ENCODE measurements around the gene GIGYF2. TPM values are rescaled to one million over a fixed set of nuclear protein-coding genes. Genes with fewer than 3 reads are reported as not detected.
"Not testable (repeated sequence)": the region's sequence is repeated elsewhere in the genome, so short reads cannot be mapped to it uniquely, and the experiment has no call there.

GIGYF2 gene
- total and polyA plus RNA-seq, 9 donors, result 26.4 to 49.4 (median 42.0) TPM

DNA sequence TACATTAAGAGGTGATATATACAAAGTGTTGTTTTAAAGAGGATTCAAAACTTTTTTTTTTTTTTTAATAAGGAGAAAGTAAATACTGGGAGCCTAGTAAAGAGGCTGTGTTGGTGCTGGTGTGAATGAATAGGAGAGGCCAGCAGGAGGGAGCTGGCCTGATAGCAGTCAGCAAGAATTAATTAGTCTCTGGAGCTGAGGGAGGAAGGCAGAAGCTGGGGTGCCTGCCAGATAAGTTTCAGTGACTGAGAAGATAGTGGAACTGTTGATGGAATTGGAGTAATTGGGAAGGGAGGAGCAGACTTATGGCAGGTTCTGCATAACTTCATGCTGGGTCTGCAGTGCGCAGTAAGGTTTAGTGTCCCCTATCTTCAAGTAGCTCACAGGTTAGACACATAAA is 136.7 kb downstream of the GIGYF2 start:
- no peak for DNase-seq
- no peak overlapping the region for H3K27ac ChIP-seq (ENCODE audit: low read length)
- no peaks in the 10 kb centered on the region for H3K9me3 ChIP-seq (replicated peaks; ENCODE audit: control insufficient read depth, low read depth, low read length)
- no CpG with 5 or more reads among the region's 1 CpG for WGBS (ENCODE audit: insufficient coverage)
- H3K4me1 ChIP-seq (ENCODE audit: control insufficient read depth, insufficient read depth, low read length), result no peaks in the 10 kb centered on the region
- no peaks in the 10 kb centered on the region for H3K27me3 ChIP-seq (ENCODE audit: control insufficient read depth, insufficient read depth, low read length)
- H3K36me3 ChIP-seq (ENCODE audit: control insufficient read depth, insufficient read depth, low read length), result peaks cover 62% of the 10 kb centered on the region
- H3K4me3 ChIP-seq (ENCODE audit: low read length), result no peak overlapping the region

DNA sequence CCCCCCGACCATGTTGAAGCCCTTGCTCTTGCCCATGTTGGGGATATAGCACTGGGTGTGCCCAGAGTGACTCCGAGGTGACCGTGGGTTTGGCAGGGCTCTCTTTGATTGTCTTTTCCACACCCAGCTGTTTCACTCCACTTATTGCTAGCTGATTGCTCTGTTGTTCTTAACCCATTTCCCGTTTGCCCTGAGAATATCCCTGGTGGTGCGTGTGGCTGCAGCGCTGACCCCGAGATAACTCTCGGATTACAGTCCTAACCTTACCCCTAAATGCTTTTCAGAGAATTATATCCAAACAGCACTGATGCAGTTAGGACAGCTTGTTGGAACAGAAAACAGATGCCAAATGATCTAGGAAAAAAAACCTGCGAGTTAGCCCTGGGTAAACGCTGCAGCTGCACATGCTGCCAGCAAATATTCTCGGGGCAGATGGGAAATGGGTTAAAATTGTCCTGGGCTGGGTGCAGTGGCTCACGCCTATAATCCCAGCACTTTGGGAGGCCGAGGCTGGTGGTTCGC is 138.6 kb downstream of the GIGYF2 start:
- H3K4me1 ChIP-seq (ENCODE audit: control insufficient read depth, insufficient read depth, low read length), result no peaks in the 10 kb centered on the region
- H3K27ac ChIP-seq (ENCODE audit: low read length), result no peak overlapping the region
- DNase-seq, result no peak
- no peaks in the 10 kb centered on the region for H3K9me3 ChIP-seq (replicated peaks; ENCODE audit: control insufficient read depth, low read depth, low read length)
- no peaks in the 10 kb centered on the region for H3K27me3 ChIP-seq (ENCODE audit: control insufficient read depth, insufficient read depth, low read length)
- 70% methylated on average over 9 of the region's 14 CpGs for WGBS (ENCODE audit: insufficient coverage)
- peaks cover 55% of the 10 kb centered on the region for H3K36me3 ChIP-seq (ENCODE audit: control insufficient read depth, insufficient read depth, low read length)
- H3K4me3 ChIP-seq (ENCODE audit: low read length), result no peak overlapping the region

DNA sequence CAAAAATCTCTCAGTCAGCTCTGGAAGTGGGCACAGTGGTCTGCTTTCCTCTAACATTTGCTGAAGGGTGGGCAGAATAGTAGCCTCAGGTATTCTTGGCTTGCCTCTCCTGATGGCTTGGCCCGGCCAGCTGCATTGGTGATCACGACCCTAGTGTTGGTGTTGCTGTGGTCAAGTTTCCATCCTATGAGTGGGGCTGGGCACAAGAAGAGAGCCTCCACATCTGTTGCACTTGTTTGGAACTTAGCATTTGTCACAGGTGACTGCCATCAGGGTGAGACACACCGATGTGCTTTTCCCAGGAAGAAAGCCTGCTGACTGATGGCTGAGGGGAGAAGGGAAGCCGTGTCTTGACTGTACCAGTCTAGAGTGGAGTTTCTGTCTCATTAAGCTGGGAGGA is 139.8 kb downstream of the GIGYF2 start:
- Histone ChIP-seq H3K4me1 (ENCODE audit: control insufficient read depth, insufficient read depth, low read length) (no peaks in the 10 kb centered on the region), H3K36me3 (ENCODE audit: control insufficient read depth, insufficient read depth, low read length) (peaks cover 51% of the 10 kb centered on the region), H3K27ac (ENCODE audit: low read length) (no peak overlapping the region), H3K9me3 (replicated peaks; ENCODE audit: control insufficient read depth, low read depth, low read length) (no peaks in the 10 kb centered on the region), H3K27me3 (ENCODE audit: control insufficient read depth, insufficient read depth, low read length) (no peaks in the 10 kb centered on the region), H3K4me3 (ENCODE audit: low read length) (no peak overlapping the region)
- no peak for DNase-seq
- no CpG with 5 or more reads among the region's 4 CpGs for WGBS (ENCODE audit: insufficient coverage)

DNA sequence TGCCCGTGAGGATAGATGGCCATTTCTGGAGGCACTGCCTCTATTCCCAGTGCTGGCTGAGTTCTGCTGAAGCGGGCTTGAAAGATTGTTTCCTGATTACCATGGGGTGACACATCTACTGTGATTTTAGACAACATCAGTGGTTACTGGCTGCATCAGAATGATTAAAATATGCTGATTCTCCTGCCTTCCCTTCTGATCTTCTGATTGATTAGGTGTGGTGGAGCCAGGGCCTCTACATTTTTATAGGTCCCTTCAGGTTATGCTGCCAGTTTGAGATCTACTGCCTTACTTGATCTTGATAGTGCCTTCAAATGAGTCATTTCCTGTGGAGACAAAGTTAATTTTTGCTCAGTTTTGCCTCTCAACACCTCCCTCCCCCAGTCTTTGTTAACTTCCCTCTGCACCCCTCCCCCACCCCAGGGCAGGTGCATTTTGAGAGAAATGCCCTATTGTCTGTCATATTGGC is 141.3 kb downstream of the GIGYF2 start:
- WGBS (ENCODE audit: insufficient coverage), result 67% methylated on average over 1 of the region's 2 CpGs
- DNase-seq, result no peak
- Histone ChIP-seq H3K36me3 (ENCODE audit: control insufficient read depth, insufficient read depth, low read length) (peaks cover 45% of the 10 kb centered on the region), H3K4me3 (ENCODE audit: low read length) (no peak overlapping the region), H3K27me3 (ENCODE audit: control insufficient read depth, insufficient read depth, low read length) (no peaks in the 10 kb centered on the region), H3K27ac (ENCODE audit: low read length) (no peak overlapping the region), H3K4me1 (ENCODE audit: control insufficient read depth, insufficient read depth, low read length) (no peaks in the 10 kb centered on the region), H3K9me3 (replicated peaks; ENCODE audit: control insufficient read depth, low read depth, low read length) (no peaks in the 10 kb centered on the region)

DNA sequence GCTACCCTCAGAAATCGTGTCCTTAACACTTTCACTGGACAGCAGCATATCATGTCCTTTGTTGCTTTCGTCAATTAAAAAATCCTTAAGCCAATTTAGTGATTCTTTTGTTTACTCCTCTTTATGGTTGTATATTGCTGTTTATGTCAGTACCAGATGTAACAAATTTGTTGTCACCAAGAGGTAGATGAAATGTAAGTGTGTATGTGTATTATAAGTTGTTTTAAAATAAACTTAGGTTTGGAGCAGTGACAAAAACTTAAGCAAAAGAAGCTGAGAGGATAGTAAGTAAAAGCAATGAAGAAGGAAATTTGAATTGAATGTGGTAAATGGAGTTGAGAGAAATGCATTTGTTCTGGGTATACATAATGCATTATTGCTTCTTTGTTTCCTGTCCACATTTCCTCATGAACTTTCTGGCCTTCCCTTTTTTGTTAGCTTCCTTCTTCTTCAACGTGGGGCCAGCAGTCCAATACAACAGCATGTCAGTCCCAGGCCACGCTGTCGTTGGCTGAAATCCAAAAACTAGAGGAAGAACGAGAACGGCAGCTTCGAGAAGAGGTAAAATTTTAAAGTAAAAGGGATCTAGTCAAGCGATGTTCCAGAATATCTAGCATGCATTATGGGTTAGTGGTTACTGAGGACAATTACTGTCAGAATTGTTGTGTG is 142.4 kb downstream of the GIGYF2 start:
- Histone ChIP-seq H3K9me3 (replicated peaks; ENCODE audit: control insufficient read depth, low read depth, low read length) (no peaks in the 10 kb centered on the region), H3K36me3 (ENCODE audit: control insufficient read depth, insufficient read depth, low read length) (peaks cover 44% of the 10 kb centered on the region), H3K4me3 (ENCODE audit: low read length) (no peak overlapping the region), H3K27ac (ENCODE audit: low read length) (no peak overlapping the region), H3K27me3 (ENCODE audit: control insufficient read depth, insufficient read depth, low read length) (no peaks in the 10 kb centered on the region), H3K4me1 (ENCODE audit: control insufficient read depth, insufficient read depth, low read length) (no peaks in the 10 kb centered on the region)
- DNase-seq, result peak; percentile 86
- WGBS (ENCODE audit: insufficient coverage), result 0% methylated on average over 1 of the region's 9 CpGs

DNA sequence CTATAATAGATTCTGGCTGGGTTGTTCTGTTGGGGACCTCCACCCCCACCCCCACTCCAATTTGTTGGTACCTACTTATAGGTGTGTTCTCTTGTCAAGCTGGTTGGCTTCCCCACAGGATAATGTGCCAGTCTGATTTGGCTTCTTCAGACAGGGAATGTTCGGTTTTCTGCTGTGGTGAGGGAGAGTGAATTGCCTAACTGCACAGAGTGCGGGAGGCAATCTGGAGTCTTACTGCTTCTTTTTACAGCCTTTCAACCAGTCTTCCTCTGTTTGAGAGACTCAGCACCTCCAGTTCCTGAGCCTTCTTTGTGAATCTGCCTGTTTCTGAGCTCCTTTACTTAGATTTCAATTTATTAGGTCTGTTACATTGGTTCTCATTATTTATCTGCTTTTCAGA is 145.6 kb downstream of the GIGYF2 start:
- H3K27ac ChIP-seq (ENCODE audit: low read length), result no peak overlapping the region
- WGBS (ENCODE audit: insufficient coverage), result no CpG with 5 or more reads among the region's 2 CpGs
- no peaks in the 10 kb centered on the region for H3K27me3 ChIP-seq (ENCODE audit: control insufficient read depth, insufficient read depth, low read length)
- peaks cover 44% of the 10 kb centered on the region for H3K36me3 ChIP-seq (ENCODE audit: control insufficient read depth, insufficient read depth, low read length)
- no peak for DNase-seq
- no peaks in the 10 kb centered on the region for H3K4me1 ChIP-seq (ENCODE audit: control insufficient read depth, insufficient read depth, low read length)
- H3K9me3 ChIP-seq (replicated peaks; ENCODE audit: control insufficient read depth, low read depth, low read length), result no peaks in the 10 kb centered on the region
- no peak overlapping the region for H3K4me3 ChIP-seq (ENCODE audit: low read length)

DNA sequence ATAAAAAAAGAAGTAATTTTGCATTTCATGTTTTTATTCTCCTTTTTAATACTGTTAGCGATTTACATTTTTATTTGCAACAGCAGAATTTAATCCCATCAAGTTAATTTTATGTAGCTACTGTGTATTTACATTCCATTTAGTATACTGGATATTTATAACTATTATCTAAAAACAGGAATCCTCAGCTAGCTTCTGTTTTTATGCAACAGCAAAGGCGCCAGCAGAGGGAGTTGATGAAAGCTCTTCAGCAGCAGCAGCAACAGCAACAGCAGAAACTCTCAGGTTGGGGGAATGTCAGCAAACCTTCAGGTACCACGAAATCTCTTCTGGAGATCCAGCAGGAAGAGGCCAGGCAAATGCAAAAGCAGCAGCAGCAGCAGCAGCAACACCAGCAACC is 146.7 kb downstream of the GIGYF2 start:
- H3K36me3 ChIP-seq (ENCODE audit: control insufficient read depth, insufficient read depth, low read length), result peaks cover 45% of the 10 kb centered on the region
- no peak for DNase-seq
- 87% methylated on average over 2 of the region's 3 CpGs for WGBS (ENCODE audit: insufficient coverage)
- no peak overlapping the region for H3K4me3 ChIP-seq (ENCODE audit: low read length)
- H3K4me1 ChIP-seq (ENCODE audit: control insufficient read depth, insufficient read depth, low read length), result no peaks in the 10 kb centered on the region
- H3K9me3 ChIP-seq (replicated peaks; ENCODE audit: control insufficient read depth, low read depth, low read length), result no peaks in the 10 kb centered on the region
- H3K27ac ChIP-seq (ENCODE audit: low read length), result no peak overlapping the region
- H3K27me3 ChIP-seq (ENCODE audit: control insufficient read depth, insufficient read depth, low read length), result no peaks in the 10 kb centered on the region

DNA sequence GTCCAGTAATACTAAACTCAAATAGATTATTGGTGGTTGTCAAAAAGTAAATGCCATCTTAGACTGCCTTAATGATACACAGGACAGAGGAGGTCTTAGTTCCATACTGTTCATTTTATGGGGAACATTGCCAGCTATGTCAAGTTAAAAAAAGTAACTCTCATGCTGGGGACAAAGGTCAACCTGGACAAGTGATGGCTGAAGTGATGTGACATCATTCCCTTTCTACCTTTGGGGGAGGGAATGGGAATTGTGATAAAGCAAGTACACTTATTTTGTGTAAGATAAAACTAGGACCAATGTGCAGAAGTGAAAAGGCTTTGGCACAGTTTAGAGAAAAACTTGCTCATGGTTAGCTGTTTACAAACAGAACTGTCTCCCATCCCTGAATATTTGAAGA is 148.9 kb downstream of the GIGYF2 start:
- DNase-seq, result no peak
- Histone ChIP-seq H3K27me3 (ENCODE audit: control insufficient read depth, insufficient read depth, low read length) (no peaks in the 10 kb centered on the region), H3K4me1 (ENCODE audit: control insufficient read depth, insufficient read depth, low read length) (no peaks in the 10 kb centered on the region), H3K36me3 (ENCODE audit: control insufficient read depth, insufficient read depth, low read length) (peaks cover 57% of the 10 kb centered on the region), H3K9me3 (replicated peaks; ENCODE audit: control insufficient read depth, low read depth, low read length) (no peaks in the 10 kb centered on the region), H3K4me3 (ENCODE audit: low read length) (no peak overlapping the region), H3K27ac (ENCODE audit: low read length) (no peak overlapping the region)

DNA sequence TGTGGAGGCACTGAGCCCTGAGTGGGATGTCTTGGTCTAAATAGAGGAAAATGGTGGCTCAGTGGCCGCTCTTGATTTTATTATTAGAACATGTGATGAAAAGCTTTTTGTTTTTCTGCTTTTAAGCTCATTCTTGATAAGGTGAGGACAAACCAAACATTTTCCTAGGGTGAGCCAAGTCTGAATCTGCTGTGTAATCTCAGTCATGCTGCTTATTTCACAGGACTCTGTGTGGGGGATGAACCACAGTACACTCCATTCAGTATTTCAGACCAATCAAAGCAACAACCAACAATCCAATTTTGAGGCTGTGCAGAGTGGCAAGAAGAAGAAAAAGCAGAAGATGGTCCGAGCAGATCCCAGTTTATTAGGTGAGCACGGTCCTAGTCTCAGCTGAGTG is 152.9 kb downstream of the GIGYF2 start:
- H3K4me1 ChIP-seq (ENCODE audit: control insufficient read depth, insufficient read depth, low read length), result no peaks in the 10 kb centered on the region
- DNase-seq, result no peak
- WGBS (ENCODE audit: insufficient coverage), result 84% methylated on average over 2 of the region's 3 CpGs
- no peaks in the 10 kb centered on the region for H3K27me3 ChIP-seq (ENCODE audit: control insufficient read depth, insufficient read depth, low read length)
- no peak overlapping the region for H3K4me3 ChIP-seq (ENCODE audit: low read length)
- H3K27ac ChIP-seq (ENCODE audit: low read length), result no peak overlapping the region
- no peaks in the 10 kb centered on the region for H3K9me3 ChIP-seq (replicated peaks; ENCODE audit: control insufficient read depth, low read depth, low read length)
- peaks cover 44% of the 10 kb centered on the region for H3K36me3 ChIP-seq (ENCODE audit: control insufficient read depth, insufficient read depth, low read length)

DNA sequence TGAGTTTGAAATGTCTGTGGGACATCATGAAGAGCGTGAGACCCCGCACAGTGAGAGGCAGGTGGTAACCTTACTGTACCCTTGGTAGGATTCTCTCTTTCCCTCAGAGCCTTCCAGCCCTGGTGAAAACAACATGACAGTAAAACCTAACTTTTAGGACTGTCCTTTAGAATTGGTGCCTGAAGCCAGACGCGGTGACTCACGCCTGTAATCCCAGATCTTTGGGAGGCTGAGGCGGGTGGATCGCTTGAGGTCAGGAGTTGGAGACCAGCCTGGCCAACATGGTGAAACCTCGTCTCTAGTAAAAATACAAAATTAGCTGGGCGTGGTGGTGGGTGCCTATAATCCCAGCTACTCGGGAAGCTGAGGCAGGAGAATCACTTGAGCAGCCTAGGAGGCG is 154.9 kb downstream of the GIGYF2 start:
- H3K9me3 ChIP-seq (replicated peaks; ENCODE audit: control insufficient read depth, low read depth, low read length); DNase-seq; H3K27ac ChIP-seq (ENCODE audit: low read length); H3K4me3 ChIP-seq (ENCODE audit: low read length); H3K27me3 ChIP-seq (ENCODE audit: control insufficient read depth, insufficient read depth, low read length); H3K4me1 ChIP-seq (ENCODE audit: control insufficient read depth, insufficient read depth, low read length): not testable (repeated sequence)
- H3K36me3 ChIP-seq (ENCODE audit: control insufficient read depth, insufficient read depth, low read length), result peaks cover 41% of the 10 kb centered on the region
- 86% methylated on average over 10 of the region's 11 CpGs for WGBS (ENCODE audit: insufficient coverage)

DNA sequence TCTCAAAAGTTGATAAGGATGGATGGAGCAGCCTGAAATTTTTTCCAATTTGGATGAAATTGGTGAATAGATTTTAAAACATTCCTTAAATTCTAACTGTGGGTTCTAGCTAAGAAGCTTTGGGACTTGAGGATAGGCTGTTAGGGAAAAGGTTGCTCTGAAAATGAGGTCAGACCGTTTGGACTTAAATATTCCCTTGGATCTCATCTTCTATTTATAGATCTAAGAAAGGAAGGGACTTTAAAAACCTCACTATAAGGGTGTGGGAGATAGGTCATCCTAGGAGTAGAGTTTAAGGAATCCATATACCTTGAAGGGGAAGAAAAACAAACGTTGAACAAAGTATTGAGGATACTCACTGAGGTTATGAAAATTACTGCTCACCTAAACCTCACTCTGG is 155.5 kb downstream of the GIGYF2 start:
- no CpG with 5 or more reads among the region's 2 CpGs for WGBS (ENCODE audit: insufficient coverage)
- DNase-seq, result no peak
- Histone ChIP-seq H3K4me1 (ENCODE audit: control insufficient read depth, insufficient read depth, low read length) (no peaks in the 10 kb centered on the region), H3K27ac (ENCODE audit: low read length) (no peak overlapping the region), H3K9me3 (replicated peaks; ENCODE audit: control insufficient read depth, low read depth, low read length) (no peaks in the 10 kb centered on the region), H3K4me3 (ENCODE audit: low read length) (no peak overlapping the region), H3K36me3 (ENCODE audit: control insufficient read depth, insufficient read depth, low read length) (peaks cover 44% of the 10 kb centered on the region), H3K27me3 (ENCODE audit: control insufficient read depth, insufficient read depth, low read length) (no peaks in the 10 kb centered on the region)
